ENCODE data around the gene AK8.

AK8 gene, protein sequence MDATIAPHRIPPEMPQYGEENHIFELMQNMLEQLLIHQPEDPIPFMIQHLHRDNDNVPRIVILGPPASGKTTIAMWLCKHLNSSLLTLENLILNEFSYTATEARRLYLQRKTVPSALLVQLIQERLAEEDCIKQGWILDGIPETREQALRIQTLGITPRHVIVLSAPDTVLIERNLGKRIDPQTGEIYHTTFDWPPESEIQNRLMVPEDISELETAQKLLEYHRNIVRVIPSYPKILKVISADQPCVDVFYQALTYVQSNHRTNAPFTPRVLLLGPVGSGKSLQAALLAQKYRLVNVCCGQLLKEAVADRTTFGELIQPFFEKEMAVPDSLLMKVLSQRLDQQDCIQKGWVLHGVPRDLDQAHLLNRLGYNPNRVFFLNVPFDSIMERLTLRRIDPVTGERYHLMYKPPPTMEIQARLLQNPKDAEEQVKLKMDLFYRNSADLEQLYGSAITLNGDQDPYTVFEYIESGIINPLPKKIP

DNA sequence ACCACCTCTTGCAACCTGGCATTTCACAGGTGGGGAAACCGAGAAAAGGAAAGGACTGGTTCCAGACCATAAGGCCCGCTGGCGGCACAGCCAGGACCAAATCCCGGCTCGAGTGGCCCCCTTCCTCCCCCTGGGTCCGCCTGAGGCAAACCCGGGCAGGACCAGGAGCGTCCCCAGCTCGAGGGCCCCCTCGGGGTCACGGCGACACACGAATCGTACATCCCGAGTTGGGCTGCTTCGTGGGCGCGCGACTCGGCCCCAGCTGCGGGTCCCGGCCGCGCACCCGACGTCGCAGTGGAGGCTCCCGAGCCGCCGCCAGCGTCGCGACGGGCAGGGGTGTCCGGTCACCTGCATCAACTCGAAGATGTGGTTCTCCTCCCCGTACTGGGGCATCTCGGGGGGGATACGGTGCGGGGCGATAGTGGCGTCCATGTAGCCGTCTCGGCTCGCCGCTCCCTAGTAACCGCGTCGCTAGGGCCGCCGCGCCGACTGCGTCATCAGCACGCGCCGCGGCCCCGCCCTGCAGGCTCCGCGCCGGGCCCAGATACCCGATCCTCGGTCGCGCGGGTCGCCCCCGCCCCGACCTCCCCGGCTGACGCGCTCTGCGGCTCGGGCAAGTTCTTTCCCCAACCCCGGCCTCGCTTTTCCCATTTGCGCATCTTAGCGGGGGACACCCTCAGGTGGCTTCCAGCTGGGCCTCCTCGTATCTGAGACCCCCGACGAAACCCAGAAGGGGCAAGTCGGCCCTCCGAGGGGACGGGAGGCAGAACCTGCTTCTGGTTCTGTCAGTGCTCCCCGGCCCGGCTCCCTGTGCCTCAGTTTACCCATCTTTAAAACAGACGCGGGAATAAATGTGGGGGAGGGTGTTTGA, at the start of gene AK8:
TSS of gene AK8 (minus strand) at position 461 of the 871 bp plus-strand sequence. CDS start at position 432, 29 bp downstream.
- peak; percentile 82 for DNase-seq

DNA sequence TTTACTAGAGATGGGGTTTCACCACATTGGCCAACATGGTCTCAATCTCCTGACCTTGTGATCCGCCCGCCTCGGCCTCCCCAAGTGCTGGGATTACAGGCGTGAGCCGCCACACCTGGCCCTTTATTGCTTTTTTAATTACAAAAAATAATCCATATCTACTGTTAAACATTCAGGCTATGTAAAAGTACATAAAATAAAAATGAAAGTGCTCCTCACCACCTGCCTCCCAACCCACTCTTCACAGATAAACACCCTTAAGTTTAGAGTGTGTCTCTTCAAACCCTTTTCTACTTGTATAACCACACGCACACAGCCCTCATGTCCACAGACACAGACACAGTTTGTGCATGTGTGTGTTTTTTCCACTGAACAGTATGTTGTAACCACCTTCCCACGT, 49.6 kb upstream of the AK8 start:
- no peak for DNase-seq

DNA sequence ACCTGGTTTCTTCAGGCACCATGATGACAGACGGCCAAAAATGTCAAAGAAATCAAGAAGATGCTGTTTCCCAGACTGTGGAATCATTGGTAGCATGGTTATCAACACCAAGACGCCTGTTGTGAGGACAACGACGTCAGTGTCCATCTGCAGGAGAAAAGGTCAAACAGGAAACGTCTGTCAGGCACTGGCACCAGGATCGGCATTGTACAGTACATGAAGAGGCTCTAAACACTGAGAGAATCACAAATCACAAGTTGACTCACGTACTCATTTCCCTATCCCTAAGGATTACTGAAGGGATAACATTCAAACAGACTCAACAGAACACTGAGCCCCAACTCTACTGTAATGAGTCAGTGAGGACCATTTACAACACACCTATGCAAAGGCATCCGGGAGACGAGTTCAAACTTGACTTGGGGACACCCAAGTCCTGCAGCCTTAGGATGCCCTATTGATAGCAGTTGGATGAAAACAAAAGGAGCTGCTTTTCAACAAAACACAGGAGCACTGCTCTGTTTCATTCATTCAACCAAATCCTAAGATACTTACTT, 45.3 kb upstream of the AK8 start:
- DNase-seq: no peak

DNA sequence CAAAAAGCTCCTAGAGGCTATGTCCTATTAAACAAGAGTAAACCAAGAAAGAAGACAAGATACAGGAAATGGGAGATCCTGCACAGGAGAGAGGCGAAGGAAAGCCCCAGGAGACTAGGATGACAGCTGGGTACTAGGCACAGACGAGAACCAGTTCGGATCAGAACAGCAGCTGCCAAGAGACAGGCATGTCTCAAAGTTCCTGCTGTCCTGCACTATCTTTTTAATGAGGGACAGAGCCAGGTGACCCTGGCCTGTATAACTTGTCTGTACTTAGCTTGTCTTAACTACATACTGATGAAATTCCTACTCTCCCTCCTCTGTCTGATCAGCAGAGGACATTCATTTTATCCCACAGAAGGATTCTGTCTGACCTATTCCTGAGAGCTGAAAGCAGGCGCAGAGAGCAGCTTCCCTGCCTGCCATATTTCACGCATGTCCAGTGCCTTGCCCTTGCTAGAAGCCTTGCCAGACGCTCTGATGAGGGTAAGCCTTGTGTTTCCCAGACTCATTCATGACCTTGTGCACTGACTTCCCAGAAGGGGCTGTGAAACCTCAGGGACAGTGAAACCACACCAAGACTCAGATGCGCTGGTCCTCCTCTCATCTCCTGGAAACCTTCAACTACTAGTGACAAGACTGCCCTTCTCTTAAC, 41.7 kb upstream of the AK8 start:
- no peak for DNase-seq

DNA sequence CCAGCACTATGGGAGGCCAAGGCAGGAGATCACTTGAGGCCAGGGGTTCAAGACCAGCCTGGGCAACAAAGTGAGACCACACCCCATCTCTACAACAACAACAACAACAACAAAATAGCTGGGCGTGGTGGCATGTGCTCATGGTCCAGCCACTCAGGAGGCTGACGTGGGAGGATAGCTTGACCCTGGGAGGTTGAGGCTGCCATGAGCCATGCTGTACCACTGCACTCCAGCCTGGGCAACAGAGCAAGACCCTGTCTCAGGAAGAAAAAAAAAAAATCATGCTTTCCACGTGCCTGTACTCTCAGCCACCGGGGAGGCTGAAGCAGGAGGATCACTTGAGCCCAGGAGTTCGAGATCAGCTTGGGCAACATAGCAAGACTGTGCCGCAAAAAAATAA, 36.8 kb upstream of the AK8 start:
- no peak for DNase-seq

DNA sequence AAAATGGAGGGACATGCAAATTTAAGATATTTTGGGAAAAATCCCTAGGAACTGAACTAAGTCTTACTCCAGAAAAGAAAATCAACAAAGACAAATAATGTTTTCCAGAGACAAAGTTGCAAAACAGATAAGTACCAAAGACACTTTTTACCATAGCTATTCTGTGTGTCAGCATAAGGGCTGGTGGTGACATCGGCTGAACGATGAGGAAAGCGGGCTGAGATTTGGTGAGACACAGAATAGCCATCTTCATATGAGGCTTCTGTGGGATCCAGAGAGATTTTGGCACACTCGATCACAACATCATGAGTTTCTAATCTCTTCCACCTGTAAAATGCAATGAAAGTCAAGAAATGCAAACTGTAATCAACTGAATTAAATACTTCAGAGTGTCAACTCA, 34.0 kb upstream of the AK8 start:
- DNase-seq: no peak

DNA sequence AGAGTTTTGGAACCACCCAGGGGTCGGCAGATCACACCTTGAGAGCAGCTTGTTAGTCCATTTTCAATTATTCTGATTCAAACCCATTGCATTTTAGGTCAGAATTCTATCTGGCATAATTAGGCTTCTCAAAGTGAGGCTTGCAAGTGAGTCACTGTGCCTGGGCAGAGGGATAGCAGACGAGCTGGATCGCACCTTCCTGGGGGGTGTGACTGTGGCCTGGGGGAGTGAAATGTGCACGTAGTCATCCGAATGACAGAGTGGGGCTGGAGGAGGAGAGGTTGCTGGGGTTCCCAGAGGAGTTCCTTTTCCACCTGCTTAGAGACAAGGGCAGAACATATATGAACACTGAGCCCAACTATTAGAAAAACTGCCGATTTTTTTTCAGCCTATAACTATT, 32.3 kb upstream of the AK8 start:
- DNase-seq: no peak

DNA sequence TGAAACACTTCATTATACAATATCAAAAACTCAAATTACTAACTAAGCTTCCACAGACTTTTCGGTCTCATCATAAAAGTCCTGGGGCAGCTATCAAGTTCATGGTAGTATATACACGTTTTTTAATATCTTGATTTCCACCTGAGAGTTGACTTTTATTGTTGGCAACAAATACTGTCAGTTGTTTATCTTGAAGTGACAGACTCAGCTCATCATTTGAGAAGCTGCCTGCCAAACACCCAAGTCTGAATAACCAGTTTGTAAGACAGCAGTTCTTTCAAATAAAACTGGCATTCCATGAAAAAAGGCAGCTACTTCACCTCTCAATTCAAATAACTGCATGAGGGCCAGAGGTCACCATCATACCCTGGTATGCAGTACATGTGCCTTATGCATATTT, 31.2 kb upstream of the AK8 start:
- DNase-seq: no peak

DNA sequence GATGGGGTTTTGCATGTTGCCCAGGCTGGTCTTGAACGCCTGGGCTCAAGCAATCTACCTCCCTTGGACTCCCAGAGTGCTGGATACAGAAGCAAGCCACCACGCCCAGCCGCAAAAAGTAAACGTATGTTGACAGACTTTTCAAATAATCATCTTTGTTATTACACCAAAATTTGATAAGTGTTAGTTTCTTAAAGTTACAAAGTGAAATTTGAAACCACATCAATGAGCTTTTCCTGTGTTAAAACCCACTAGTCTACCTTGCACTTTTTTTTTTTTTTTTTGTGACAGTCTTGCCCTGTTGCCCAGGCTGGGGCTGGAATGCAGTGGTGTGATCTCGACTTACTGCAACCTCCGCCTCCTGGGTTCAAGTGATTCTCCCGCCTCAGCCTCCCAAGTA, 30.6 kb upstream of the AK8 start:
- no peak for DNase-seq

DNA sequence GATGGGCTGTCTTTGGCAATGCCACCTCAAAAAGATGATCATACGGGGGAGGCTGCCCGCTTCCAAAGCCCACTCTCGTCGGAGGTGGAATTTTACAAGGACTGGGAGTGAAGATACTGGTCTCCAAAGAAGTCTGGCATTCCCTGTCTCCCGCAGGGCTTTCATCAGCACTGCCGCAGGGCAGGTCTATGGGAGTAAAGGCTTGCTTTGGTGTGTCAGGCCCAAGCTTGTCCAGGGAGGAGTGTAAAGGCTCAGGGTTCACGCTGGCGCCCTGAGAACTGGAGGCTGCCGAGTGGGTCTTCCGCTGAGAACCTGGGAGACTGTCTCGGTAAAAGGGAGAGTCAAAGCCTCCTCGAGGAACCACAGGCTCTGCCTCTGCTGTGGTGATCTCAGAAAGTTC, 27.6 kb upstream of the AK8 start:
- no peak for DNase-seq

DNA sequence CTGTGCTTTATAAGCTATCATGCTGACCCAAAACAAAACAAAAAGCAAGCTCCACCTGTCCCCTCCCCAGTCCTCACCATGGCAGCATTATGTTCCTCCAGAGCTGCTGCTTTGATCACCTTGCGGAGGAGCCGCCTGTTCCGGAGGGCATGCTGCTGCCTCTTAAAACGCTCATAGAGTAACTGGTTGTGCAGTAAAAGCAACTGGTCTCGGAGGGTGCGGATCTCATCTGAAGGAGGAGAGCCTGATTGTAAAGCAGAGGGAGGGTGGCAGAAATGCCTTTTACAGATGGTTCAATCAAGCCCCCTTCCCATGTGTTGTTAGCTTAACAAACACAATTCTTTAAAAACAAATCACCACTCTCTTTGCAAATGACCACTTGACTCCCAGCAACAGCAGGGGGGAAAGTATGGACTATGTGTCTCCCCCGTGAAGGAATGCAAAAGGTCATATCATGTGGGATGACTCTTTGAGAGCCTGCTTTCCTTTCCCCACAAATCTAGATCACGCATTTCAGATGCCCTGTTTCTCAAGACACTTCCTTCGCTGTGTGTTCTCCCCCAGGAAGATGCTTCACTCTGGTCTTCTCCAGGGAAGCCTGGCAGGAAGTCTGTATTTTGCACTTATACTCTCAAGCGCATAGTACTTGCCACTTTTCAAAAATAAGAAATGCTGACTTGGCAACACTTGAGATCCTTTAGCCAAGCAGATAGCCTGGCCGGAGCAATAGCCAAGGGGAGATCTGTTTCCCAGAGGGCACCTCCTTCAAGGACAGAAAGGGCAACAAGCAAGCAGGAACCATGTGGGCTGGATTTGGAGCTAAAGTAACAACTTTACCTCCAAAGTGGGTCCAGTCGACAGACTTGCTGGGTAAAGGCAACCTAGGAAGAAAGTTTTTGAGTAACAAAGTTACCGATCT, 25.7 kb upstream of the AK8 start:
- no peak for DNase-seq

DNA sequence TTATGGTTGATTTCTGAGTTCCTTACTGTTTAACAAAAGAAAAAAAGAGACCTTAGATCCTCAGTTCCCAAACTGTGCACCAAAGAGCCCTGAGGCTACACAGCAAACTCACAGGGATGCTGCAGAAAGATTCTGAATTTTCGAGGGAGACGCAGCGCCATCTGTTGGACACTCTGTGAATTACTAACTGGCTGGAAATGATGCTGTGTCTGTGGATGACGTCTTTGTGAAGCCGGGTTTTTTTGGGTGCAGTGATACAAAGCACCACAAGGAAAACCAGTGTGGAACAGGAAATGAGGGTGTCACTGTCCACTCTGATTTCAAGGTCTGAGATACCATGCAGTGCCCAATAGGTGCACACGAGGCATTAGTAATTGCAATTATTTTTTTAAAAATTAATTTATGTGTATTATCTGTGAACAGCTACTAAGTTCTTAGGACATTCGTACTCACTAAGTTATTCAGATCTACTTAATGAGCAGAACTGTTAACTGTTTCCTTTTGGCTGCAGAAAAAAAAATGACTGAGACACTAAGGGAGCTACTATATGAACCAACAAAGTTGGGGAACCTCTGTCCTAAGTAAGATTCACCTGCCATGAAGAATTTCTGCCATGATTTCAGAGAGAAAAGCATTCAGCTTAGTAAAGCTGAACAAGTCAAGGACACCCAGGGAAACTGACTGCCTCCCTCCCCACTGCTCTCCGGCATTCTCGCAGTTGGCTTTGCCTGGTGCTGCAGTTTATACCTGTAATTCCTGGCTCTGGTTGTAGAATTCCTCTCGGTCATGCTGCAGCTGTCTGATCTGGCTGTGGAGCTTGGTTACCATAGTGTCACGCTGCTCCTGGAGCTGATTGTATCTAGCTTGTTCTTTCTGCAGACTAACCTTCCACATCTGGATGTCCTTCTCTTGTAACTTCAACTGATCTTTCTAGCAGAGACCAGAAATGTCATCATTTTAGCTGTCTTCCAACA, 24.1 kb upstream of the AK8 start:
- DNase-seq: peak; percentile 68

DNA sequence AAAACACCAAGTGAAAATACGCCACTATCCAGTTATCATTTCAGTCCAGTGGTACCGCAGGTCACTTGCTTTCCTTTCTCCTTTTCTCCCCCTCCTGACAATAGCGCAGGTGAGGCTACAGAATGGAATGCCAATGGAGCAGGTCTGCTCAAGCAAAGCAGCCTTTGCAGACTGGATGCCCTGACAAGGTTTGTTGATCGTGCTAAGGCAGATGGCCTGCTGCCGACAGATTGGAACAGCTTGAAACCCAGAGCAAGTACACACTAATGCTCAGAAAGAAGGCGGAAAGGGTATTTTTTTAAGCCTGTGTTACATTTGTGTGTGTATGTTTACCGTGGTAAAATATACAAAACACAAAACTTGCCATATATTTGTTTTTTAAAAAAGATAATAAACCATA, 20.0 kb upstream of the AK8 start:
- peak; percentile 37 for DNase-seq

DNA sequence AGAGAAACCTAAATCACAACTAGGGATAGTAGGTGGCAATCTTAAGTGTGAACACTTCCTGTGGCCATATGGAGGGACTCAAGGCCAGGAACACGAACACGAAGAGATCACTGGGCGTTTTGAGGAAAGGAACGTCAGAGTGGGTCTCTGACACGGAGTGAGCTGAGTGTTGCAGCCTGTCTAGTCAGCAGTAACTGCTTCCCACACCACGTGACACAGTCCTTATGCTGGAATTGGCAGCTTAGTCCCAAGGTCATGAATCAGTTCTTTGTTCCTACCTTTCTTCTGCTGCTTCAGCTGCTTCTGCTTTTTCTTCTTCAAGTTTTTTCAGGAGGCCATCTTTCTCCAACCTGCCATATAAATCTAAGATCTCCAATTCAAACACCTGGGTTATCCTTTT, 18.8 kb upstream of the AK8 start:
- DNase-seq: no peak

DNA sequence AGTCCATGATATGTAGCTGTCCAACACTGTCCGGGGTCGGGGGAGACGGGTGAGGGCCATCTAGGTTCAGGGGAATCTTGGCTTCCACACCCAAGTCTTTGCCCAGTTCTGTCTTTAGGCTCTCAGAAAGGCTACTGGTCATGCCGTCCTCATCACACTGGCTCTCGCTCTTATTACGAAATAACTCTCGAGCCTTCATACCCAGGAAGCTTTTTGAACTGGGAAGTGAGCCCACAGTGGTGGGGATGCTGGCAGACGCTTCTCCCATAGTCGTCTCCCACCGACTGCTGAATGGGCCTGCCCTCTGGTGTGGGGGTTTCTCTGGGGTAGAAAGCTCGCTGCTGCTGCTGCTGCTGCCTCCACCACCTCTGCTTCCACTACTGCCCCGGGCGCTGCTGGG, 18.2 kb upstream of the AK8 start:
- DNase-seq: no peak

DNA sequence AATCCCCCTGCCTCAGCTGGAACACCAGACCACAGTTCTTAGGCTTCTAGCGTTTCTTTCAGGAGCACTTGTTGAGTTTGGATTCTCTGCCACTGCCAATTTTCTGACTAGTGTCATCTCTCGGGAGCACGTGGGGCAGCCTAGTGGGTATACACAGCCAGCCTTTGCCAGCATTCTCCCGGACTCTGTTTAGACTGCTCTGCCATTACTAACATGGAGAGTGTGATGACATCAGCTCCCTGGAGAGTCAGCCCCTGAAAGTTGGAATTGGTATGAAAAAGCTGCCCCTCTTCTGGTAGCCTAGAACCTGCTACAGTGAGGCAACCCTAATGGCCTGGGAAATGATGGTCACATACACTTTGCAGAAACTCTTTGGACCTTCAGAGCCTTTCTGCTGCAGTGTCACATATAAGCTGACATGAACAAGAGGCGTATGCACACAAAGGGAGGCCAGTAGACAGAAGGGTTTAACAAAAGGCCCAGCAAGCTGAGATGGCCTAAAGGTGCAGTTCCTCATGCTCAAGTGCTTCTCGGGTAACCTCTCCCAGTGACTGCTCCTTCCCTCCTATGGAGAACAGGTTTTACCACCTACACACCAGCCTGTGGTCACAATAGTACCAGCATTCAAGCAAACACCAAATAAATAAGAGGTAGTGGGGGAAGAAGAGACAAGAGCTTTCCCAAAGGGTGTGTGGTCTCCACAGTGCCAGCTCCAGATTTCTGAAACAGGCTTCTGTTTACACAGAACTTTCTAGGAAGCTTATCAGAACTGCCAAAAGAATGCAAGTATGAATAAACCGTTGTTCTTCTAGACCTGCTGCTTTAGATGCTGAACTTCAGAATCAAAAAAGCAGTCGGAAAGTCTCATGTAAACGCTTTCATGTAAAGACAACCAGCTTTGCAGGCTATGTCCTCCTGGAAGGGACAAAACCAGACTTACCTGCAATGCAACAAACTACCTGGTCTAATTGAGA, 17.1 kb upstream of the AK8 start:
- DNase-seq: no peak

DNA sequence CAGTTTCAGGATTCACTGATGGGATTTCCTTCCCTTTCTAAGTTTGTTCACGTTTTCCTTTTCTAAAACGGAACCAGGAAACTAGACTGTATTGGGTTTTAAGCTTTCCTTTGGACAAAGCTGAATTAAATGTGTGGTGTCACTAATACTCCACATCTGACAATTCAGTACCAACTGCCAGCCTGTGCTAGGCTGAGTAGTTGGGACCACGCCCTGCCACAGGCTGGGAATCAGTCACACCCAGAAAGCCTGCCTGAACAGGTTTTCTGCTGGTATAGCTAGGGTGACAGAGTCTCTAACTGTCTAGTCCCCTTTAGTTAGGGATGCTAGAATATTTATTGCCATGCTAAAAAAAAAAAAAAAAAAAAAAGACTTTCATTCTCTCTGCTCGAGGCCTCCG, 16.3 kb upstream of the AK8 start:
- peak; percentile 77 for DNase-seq

DNA sequence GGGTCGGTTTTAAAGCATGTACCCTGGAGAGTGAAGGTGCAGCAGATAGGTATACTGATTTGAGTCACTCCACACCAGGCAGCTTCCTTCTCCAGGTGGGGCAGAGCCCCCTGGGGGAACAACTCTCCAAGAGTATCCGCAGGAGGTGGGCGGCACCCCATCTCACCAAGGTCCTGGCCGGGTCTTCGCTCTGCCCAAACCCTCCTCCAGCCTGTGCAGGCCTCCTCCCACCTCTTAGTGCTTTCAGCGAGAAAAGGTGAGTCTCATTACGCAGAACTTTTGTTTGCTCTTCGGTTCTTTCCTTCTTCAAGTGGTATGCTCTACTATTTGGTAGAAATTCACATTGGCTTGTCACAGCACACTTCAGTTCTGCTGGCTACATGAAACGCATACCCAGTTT, 14.3 kb upstream of the AK8 start:
- no peak for DNase-seq

DNA sequence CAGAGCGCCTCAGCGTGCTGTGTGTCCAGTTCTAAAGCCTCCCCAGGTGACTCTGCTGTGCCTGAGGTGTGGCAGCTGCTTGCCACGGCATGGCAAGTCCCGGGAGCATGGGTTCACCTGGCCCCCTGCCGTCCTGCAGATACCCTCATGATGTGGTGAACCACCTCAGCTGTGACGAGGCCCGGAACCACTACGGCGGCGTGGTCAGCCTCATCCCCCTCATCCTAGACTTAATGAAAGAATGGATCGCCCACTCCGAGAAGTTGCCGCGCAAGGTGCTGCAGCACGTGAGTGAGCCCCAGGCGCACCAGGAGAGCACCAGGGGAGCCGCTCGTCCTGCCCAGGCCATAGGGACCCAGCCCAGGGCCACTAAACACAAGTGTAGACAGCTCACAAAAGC, 10.1 kb upstream of the AK8 start:
- no peak for DNase-seq

Data from NCI-H2171 (cell line).